Non-pigmented ciliary epithelial cell (primary cell): ENCODE measurements around the gene MEGF10.

ENCODE experiments used
- DNase-seq: peaks from one replicate; pipeline ENCODE4 v3.0.0-alpha.2; 2010; ENCODE audit warnings: low read depth

Gene MEGF10

GRCh38 chr5:127440831-127441230, 150.2 kb downstream of the MEGF10 start:
- DNase-seq: peak; percentile 14

DNA sequence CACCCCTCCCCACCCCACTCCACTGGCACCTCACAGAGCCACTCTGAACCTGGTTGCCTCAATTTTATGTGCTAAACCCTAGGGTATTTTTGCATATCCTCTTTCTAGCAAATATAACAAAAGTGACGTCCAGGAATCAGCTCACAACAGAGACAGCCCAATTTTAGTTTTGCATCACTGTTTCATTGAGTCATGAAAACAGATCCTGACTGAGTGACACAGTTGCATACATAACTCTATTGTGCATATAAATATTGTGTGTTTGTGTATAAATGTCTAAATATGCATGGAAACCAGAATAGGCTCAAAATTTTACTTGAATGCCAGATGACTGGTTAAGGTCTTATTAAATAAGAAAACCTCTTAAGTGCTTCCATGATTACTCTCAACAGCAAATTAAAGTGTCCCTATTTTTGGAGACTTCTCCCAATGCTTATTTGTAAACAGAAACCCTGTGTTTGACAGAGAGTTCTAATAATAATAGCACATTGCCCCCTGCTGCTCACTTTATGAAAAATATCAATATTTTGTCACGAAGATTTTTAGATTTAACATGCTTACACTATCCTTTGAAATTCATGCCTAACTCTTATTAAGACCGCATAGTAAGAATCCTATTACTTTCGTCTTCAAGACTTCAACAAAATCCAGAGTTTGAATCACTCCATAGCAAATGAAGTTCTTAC, 151.3 kb downstream of the MEGF10 start:
- no peak for DNase-seq

DNA sequence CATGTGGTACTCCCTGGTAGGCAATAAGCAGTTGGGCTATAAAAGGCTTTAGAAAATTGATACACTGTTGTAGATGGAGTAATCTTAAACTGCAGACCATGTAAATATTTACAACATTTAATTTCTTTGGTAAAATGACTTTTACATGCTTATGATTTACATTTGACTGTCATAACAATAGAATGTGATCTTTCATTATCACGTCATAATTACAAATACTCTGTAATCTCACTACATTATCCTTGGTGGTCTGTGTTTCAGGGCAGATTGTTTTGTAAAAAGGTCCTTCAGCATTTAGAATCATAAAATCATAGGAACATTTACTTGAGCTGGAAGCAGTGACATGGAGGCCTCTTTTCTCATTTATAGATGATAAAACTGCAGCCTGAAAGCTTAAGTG, 153.6 kb downstream of the MEGF10 start:
- no peak for DNase-seq

DNA sequence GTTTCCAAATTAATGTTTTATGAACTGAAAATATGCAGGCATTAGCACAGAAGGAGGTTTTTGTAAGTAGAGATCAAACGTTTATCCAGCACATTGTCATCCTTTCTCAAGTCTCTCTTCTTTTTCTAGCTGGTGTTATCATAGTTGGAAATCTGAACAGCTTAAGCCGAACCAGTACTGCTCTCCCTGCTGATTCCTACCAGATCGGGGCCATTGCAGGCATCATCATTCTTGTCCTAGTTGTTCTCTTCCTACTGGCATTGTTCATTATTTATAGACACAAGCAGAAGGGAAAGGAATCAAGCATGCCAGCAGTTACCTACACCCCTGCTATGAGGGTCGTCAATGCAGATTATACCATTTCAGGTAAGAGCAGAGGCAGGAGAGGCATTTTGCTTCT, 154.7 kb downstream of the MEGF10 start:
- no peak for DNase-seq

- no peak for DNase-seq
Observed at GRCh38 chr5:127446626-127447025, 156.0 kb downstream of the MEGF10 start.

DNA sequence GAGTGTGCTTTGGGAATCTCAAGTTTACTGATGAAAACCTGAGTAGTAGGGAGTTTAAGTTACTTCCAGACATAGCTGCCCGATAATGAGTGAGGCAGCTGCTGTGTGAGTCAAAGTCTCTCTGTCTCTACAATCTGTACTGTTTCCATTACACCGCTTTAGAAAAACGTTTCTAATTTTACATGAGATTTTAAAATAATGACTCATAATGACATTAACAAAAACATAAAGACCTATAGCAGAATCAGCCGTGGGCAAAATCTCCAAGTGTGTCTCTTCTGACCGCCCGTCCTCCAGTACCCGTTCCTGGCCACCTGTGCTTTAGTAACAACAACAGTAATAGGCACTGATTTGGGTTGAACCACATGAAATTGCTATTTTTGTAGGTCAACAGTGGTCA, 157.2 kb downstream of the MEGF10 start:
- peak; percentile 60 for DNase-seq

GRCh38 chr5:127450046-127450445, 159.4 kb downstream of the MEGF10 start:
- DNase-seq: no peak

DNA sequence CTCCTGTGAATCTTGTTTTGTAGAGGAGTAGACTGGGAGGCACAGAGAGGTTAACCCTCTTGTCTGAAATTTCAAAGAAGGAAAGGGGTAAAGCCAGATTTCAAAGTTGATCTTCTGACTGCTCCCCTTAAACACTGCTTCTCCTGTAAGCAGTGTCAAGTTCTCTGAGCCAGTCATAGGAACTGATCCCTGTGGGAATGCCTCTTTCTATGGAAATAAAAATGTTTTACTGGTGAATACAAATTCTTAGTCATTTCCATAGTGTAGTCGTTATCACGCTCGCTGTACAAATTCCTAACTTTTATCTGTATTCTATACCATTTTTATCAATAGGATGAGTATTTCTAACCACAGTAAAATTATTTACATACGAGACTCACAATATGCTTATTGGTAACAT, 160.5 kb downstream of the MEGF10 start:
- no peak for DNase-seq

DNA sequence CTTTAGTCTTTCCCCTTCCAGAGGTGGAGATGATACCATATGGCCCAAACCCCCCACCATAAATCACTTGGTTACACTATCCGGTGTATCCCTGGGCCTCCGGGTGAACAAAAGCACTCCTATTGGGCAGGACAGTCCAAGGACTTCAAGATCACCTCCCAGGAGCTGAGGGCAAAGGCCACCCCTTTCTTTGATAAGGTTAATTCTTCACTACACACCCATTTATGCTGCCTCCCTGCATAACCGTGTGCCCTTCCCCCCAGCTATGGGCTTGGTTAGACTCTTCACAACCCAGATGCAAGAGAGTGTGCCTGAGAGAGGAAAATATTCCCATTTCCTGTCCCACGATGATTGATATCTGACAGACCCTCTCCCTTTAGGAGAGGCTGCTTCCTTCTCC, 162.0 kb downstream of the MEGF10 start:
- DNase-seq: no peak

DNA sequence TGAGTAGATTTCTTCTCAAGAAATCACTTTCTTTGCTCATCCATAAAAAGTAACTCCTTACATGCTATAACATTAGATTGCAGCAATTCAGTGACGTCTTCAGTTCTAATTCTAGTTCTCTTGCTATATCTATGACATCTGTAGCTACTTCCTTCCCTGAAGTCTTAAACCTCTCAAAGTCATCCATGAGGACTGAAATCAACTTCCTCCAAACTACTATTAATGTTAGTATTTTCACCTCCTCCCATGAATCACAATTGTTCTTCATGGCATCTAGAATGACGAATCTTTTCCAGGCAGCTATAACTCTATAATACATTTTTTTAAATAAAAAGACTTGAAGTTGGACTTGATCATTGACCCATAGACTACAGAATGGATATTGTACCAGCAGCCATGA, 180.6 kb downstream of the MEGF10 start:
- no peak for DNase-seq

DNA sequence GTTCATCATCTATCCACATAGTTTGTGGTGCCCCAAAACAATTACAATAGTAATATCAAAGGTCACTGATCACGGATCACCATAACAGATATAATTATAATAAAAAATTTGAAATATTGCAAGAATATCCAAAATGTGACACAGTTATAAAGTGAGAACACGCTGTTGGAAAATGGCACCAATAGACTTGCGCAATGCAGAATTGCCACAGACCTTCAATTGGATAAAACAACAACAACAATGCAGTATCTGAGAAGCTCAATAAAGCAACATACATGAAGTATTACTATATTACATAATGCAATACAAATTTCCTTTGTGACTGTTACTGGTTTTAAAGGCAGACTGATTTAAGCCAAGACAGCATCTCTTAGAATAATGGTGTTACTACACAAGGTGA, 182.1 kb downstream of the MEGF10 start:
- no peak for DNase-seq

GRCh38 chr5:127486471-127486870, 195.9 kb downstream of the MEGF10 start:
- DNase-seq: no peak

GRCh38 chr5:127492854-127493738, 202.5 kb downstream of the MEGF10 start:
- DNase-seq: no peak

DNA sequence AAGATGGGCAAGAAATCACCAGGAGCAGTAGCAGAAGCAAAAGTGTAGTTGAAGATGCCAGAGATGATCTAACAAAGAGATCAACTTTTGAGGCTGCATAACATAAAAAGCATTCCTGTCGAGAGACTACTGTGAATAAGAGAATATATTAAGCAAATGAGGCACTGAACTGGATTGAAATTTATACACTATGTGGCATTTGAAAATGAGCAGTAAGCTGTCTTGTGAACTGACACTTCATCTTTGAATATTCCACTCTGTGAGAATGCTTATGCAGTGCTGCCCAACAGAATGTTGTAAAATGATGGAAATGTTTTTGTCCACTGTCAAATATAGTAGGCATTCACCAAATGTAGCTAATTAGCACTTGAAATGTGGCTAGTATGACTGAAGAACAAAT, 208.0 kb downstream of the MEGF10 start:
- DNase-seq: no peak

- no peak for DNase-seq
Observed at GRCh38 chr5:127505905-127506304, 215.3 kb downstream of the MEGF10 start.

GRCh38 chr5:127506616-127507015, 216.0 kb downstream of the MEGF10 start:
- no peak for DNase-seq

DNA sequence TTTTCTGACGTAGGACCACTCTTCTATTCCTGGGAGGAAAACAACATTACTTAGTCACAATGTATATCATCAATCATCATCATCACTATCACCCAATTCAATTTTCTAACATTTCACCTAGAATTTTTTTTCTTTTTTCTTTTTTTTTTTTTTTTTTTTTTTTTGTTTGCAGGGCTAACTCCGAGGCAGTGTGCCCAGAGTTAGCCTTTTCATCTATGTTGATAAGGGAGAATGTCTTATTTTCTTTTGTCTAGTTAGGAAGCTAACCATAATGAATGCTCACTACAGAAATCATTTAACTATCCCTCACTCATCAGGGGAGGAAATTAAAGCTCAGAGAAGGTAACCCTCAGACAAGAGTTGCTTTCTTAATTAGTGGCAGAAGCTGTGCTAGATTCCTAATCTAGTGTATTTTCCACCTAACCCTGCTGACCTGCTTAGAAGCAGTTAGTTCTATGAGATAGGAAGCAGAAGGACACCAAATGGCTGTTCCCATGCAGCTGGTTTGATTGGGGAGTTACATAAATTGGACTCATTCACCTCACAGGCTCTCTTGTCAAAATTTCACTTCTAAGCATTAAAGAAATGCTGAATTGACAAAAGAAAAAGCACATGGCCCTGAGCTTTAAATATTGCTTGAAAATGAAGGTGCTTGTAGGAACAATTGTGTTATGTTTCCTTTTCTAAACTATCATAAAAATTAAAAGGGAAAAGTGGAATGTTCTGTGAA, 218.2 kb downstream of the MEGF10 start:
- DNase-seq: no peak
